ENCODE measurements around the gene HTR5A.
"Not testable (repeated sequence)": the region's sequence is repeated elsewhere in the genome, so short reads cannot be mapped to it uniquely, and the experiment has no call there.

HTR5A gene

DNA sequence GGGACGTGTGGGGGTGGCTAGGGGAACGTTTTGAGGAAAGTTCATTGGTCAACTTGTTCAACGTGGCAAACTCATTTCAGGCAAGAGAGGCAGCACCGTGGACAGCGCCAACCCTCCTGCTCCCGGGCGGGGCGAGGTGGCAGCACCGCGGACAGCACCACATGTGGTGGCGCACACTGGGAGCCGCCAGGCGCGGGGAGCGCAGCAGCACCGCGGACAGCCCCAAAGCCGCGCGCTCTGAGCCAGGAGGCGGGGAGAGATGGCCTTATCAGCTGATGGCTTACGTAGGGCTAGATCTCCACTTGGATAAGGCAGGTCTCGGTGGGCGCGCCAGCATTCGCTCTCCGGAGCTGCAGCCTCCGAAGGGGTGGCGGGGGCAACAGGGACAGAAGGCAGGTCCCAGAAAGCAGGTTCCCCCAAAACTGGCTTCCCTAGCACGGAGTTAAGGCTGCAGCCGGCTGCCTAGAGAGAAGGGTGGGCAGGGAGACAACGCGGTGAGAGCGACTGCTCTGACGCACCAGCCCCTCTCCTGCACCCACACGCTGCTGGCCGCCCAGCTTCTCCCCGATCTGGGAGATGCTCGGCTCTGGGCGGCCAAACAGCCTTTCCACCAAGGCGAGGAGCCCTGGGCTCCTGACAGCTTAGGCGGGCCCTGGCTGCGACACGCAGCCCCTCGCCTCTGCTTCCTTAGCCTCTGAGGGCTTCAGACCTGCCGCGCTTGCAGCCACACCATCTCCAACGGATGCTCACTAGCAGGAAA is at the start of gene HTR5A:
Gene HTR5A (plus strand): TSS at position 333 of the 760 bp plus-strand sequence. CDS start 576 bp downstream, outside the sequence.
- peak; percentile 62 to 77 for DNase-seq

DNA sequence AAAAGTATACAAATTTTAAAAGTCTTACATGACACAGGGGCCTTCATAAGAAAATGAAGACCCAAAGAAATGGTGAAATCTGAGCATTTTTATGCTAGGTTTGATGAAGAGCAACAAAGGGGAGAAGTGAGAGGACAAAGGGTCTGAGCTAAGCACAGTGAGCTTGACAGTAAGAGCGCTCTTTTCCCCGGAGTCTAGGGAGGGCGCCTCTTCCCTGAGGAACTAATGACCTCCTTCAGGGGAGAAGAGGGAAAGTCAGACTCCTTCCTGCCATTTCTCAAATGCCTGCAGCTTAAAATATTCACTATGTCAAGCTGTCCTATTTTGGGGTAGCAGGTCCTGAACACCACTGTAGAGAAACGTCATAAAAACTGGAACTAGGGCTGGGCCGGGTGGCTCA is 49.1 kb upstream of the HTR5A start:
- DNase-seq = no peak

DNA sequence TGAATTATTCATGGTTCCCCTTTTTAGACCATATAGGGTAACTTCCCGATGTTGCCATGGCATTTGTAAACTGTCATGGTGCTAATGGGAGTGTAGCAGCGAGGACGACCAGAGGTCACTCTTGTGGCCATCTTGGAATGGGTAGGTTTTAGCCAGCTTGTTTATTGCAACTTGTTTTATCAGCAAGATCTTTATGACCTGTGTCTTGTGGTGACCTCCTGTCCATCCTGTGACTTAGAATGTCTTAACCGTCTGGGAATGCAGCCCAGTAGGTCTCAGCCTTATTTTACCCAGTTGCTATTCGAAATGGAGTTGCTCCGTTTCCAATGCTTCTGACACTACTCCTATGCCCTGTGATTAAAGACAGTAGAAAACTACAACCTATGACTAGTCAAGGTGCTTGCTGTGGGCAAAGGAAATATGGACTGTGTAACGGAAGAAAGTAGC is 48.4 kb upstream of the HTR5A start:
- no peak for DNase-seq

DNA sequence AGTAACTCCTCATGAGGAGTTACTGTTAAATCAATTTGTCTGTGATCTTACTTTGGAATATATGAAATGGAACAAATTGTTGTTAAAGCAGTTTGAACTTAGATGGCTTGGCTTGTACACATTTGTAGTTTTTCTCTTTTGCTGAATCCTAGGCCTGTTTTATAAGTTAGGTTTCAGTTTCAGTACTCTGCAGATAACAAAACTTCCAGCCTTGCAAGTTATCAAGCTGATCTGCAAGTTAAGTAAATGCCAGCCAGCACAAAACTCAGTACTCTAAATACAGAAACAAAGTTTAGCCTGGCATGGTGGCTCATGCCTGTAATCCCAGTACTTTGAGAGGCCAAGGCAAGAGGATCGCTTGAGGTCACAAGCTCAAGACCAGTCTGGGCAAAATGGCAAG is 42.2 kb upstream of the HTR5A start:
- no peak for DNase-seq

DNA sequence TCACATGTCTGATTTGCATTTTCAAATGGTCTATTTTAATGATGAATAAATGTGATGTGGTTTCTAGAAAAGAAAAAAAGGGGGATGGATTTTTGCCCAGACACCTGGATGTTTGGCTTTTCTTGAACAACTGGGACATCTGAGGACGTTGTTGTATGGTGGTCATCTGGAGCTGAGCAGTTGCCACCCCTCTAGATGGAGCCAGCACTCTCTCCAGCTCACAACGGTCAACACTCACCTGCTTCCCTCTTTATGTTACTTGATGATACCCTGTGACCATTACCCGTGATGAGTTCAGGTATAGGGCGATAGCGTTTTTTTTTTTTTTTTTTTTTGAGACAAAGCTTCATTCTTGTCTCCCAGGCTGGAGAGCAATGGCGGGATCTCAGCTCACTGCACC is 37.1 kb upstream of the HTR5A start:
- no peak for DNase-seq

DNA sequence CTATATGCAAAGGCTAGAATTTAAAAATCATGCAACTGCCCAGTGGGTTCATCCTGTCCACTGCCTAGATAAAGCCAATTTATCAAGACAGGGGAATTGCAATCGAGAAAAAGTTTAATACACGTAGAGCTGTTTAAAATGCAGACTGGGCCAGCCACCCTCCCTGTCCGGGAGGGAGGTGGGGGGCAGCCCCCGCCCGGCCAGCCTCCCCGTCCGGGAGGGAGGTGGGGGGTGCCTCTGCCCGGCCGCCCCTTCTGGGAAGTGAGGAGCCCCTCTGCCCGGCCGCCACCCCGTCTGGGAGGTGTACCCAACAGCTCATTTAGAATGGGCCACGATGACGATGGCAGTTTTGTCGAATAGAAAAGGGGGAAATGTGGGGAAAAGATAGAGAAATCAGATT is 35.6 kb upstream of the HTR5A start:
- DNase-seq = not testable (repeated sequence)

DNA sequence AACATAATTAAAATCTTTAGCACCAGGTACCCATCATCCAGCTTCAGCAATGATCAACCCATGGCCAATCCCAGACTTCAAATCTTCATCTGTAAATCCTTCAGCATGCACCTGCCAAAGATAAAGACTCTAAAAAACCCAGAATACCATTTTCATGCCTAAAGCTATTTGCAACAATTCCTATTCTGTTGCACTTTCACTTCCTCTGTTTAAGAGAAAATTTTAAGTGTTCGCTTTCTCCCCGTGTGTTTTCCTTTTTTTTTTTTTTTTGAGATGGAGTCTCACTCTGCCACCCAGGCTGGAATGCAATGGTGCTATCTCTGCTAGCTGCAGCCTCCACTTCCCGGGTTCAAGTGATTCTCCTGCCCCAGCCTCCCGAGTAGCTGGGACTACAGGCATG is 31.8 kb upstream of the HTR5A start:
- DNase-seq = no peak

DNA sequence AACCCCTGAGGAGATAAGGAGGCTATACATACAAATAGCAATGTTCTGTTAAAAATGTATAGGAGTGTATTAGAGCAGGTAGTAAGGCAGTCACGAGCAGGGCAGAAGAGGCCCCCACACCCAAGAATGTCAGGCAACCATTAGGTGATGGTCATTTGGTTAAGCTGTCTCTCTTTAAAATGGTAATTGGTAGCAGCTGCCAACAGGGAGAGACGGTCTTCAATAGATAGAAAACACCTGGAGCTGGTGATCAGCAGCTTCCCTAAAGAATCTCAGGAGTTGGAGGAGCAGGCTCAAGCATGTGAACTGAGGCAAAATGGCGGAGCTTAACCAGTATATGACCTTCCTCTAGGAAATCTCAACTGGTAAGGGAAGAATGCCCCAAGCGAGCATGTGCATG is 26.4 kb upstream of the HTR5A start:
- DNase-seq = no peak

DNA sequence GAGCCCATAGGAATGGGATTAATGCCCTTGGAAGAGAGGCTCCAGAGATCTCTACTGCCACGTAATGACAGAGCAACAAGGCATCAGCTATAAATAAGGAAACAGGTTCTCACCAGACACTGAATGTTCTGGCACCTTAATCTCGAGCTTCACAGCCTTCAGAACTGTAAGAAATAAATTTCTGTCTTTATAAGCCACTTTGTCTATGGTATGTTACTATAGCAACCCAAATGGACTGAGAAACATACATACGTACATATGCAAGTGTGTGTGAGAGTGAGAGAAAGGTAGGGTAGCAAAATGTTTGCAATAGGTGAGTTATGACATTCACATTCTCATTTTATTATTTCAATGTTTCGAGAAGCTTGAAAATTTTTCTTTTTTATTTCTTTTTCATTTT is 22.1 kb upstream of the HTR5A start:
- no peak for DNase-seq

DNA sequence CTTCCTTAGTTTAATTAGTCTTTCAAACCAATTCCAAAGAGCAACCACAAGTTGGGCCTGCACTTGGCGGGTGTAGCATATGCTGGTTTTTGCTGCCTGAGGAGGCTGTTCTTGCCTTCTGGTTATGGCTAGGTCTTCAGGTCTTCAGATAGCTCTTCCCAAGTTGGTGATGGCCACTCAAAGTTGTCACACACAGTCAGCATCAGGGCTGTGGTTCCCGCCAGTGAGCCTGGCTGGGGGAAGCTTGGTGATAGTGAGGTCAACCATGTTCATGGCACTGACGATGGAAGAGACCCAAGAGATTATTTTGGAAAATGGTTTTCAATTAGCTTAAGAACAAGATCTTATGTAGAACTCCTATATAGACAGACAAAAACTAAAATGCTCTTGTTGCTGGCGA is 18.8 kb upstream of the HTR5A start:
- no peak for DNase-seq

DNA sequence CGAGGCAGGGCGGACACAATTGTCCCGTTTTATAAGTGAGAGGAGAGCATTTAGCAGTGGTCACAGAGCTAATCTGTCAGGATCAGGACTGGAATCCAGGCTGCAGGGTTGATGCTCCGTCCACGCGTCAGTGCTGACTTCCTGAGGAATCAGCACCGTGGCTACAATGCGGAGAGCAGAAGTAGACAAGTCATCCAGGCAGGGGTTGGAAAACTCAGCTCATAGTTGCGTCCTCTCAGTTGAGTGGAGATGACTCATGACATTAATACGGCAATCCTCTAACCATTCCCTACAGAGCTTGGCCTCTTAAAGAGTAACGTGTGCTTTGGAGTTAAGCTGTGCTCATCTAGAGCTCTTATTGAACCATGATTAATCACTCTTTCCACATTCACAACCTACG is 17.1 kb upstream of the HTR5A start:
- DNase-seq = no peak

DNA sequence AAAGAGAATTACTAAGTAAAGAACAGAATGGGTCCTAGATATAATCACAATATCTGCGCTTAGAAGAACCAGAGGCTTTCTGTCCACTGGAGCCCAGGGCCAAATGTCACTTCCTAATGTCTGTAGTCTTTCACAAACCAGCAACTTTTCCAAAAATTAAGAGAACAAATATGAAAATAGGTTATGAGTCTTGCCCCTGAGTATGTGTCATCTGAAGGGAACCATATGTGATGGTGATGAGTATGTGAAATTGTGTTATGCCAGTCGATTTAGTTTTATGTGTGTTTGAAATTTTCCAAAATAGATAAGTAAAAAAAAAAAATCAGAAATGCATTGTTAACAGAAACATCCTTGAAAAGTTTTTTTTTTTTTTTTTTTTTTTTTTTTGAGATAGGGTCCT is 15.4 kb upstream of the HTR5A start:
- no peak for DNase-seq

DNA sequence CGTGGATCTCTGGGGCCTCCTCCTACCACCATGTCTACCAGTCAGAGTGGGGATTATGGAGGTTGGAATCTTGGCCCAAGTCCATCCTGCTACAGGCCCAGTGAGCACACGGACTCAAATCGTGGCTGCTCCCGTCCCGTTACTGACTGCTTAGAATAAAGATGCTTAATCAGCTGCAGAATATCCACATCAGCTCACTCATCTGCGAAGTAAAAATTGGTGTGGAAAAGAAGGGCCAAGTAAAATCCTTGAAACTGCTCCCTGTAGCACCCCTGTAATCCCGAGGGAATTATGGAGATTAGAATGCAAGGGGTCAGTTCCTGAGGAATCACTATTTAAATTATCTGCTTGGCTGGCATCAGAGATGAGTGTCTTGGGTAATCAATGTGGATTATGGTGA is 13.0 kb upstream of the HTR5A start:
- DNase-seq = no peak

DNA sequence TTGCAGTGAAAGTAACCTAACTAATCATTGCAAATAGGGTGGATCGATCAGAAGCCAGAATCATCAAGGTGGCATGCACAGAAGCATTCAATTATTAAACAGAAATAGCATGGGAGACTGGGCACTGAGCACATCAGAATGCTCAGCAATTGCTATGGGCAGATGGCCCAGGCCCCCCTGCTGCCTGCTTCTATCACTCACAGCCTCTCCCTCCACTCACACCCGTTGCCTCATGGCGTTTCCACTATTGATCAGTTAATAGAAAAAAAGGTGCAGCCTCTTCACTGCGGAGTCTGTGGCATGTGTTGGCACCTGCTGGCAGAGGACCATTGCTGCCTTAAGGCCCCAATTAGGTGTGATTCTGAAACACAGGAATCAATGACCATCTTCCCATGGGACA is 11.2 kb upstream of the HTR5A start:
- DNase-seq = no peak

DNA sequence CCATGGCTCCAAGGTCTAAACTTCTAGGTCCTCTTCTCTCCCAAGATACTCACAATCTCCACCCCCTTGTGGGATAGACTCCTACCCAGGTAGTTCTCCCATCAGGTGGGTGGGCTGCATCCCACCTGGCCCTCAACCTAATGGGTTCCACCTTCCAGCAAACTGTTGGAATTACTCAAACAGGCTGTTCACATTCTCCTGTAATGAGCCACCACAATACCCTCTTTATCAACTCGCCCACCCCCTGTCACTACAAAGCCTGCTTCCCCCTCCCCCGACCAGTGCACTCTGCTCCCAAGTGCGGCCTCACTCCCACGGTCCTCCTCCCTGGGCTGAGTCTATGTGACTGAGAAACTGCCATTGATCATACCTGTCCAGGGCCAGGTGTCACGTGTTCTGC is 10.4 kb upstream of the HTR5A start:
- DNase-seq = no peak

DNA sequence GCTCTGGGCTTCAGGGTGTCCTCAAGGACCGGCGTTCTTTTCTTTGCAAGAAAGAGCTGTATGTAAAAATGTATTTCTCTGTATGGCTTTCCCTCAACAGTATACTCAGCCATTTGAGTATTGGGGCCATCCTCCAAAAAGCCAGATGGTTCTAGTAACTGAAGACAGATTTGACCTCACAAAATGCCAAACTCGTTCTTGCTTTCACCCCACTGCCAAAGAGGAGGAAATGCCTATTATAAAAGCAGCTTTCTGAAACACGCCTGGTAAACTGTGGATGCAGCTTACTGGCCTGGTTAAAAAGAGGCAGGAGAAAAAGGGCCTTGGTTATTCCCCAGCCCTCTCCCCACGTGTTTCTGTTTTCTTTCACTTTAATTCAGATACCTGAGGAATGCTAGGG is 7.7 kb upstream of the HTR5A start:
- no peak for DNase-seq

DNA sequence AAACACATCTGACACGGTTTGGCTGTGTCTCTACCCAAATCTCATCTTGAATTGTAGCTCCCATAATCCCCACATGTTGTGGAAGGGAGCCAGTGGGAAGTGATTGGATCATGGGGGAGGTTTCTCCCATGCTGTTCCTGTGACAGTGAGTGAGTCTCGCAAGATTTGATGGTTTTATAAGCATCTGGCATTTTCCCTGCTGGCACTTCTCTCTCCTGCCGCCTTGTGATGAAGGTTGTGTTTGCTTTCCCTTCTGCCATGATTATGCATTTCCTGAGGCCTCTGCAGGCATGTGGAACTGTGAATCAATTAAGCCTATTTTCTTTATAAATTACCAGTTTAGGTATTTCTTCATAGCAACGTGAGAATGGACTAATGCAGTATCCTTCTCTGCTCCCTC is 5.9 kb upstream of the HTR5A start:
- no peak for DNase-seq

DNA sequence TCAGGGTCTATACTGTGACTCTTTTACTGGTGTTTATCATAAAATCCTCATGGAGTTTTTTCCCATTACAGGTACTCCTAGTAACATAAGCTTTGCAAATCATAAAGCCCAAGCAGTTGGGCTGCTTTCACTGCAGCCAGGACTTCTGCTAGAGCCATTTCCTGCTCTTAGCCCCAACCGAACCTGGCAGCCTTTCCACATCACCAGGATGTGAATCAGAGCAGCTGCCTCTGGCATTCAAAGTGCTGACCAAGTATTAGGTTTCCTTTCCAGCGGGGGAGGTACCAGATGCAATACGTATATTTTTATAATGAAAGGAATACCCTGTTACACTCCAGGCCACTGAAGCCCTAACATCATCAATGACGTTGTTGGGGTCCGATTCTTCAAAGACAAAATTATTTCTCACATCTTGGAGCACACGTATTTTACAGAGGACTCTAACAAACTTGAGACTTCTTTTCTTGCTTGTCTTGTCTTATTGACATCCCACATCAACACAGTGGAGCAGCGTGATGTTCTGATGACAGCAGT is 3.6 kb upstream of the HTR5A start:
- no peak for DNase-seq

DNA sequence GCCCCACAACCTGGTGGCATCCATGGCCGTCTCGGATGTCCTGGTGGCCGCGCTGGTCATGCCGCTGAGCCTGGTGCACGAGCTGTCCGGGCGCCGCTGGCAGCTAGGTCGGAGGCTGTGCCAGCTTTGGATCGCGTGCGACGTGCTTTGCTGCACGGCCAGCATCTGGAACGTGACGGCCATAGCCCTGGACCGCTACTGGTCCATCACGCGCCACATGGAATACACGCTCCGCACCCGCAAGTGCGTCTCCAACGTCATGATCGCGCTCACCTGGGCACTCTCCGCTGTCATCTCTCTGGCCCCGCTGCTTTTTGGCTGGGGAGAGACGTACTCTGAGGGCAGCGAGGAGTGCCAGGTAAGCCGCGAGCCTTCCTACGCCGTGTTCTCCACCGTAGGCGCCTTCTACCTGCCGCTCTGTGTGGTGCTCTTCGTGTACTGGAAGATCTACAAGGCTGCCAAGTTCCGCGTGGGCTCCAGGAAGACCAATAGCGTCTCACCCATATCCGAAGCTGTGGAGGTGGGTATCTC is 1.1 kb downstream of the HTR5A start:
- DNase-seq = no peak

DNA sequence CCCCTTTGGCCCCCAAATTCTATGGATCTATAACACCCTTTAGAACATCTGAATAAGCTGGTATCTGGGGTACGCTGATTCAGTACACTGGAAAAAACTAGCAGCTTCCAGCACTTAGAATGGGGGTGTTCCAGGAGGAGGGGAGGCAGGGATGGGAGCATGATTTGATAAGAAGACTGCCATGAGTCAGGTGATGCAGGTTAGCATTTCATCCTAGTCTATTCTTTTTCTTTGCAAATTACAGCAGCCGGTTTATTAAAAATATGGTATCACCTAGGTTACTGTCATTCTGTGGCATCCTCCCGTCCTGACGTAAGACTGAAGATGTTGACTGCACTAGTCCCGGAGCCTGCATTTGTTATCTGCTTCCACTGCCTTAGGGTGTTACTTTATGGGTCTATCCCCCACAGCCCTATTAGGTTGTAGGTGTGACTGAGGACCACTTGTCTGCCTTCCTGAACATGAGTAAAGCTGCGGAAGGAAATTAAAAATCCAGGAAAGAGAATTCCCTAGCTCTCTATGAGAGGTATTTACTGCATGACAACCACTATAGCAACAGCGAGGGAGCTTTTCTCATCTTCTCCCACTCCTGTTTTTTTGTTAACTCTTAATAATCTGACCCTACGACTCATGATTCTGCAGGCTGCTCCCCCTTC is 1.9 kb downstream of the HTR5A start:
- no peak for DNase-seq

DNA sequence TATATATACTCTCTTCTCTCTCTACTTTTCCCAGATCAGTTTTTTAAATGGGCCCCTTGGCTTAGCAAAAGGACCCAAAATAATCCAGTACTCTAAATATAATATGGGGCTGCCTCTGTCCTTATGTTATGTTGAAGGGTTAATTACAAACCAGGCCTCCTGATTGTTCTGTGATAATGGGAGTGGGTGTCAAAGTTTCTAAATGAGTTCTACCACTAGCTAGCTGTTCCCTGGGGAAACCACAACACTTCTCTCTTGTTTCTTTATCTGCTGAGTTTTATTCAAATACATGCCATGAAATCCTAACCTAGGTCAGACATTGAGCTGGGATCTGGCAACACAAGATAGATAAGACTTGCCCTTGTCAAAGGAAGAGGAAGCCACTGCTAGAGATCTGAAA is 3.8 kb downstream of the HTR5A start:
- DNase-seq = no peak

DNA sequence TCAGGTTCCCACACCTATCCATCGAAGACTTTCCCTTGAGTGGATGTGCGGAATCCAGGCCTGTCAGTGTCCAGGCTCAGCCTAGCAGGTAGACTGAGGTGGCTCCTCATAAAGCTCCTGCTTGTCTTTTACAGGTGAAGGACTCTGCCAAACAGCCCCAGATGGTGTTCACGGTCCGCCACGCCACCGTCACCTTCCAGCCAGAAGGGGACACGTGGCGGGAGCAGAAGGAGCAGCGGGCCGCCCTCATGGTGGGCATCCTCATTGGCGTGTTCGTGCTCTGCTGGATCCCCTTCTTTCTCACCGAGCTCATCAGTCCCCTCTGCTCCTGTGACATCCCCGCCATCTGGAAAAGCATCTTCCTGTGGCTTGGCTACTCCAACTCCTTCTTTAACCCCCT is 13.9 kb downstream of the HTR5A start:
- no peak for DNase-seq

DNA sequence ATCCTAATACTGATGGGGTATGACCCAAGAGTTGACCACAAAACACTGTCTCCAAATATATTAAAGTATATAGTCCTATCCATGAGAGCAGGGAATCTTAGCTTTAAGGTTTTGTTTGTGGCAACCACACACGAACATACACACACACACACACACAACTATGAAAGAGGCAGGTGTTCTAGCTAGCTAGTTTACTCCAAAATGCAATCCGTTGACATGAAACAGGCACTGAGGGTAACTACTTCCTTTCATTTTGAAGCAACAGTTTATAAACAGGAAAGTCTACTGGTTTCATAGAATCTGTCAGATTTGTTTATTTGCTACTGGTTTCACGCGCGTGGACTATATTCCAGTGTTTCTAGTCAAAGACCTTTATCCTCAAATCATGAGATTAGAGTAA is 14.8 kb downstream of the HTR5A start:
- DNase-seq = no peak

DNA sequence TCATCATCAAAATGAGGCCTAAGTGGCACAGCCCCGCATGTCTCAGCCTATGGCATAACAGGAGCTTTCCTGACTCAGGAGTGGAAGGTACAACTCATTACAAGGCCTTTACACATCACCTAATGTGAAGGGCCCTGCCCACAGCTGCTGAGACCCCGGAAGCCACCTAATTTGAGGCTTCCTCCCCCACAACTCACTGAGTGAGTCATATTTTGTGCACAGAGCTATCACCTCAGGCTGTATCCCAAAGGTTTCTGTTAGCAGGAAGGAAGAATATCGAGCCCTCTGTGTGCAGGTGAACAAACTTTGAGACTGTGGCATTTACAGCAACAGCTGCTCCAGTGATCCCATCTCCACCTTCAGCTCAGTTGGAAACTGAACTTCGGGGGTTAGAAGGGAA is 20.6 kb downstream of the HTR5A start:
- DNase-seq = no peak

All from CD4-positive, alpha-beta T cell treated with Interferon alpha-2 for 1 hour (primary cell).